RWPE2 (cell line): ENCODE results near the gene MTA1.

ENCODE experiments used
- ATAC-seq: fragments of 200-7000 bp; cut with Tn5 transposase; 3 replicates; pipeline ENCODE4 v1.9.1; 2021; ENCODE audit warnings: low read depth
- DNase-seq: peaks from one replicate; pipeline ENCODE4 v3.0.0-alpha.2; 2020; ENCODE audit warnings: low spot score
- H3K27ac ChIP-seq: fragments of 450-650 bp; 2 replicates; pipeline ENCODE4 v1.5.1; 2017; ENCODE audit warnings: mild to moderate bottlenecking; ENCODE audit not compliant: poor library complexity, severe bottlenecking
- H3K27me3 ChIP-seq: fragments of 250-450 bp; sonication (Bioruptor Pico); 2 replicates; pipeline ENCODE4 v1.5.1; 2021; ENCODE audit warnings: mild to moderate bottlenecking, moderate library complexity; ENCODE audit not compliant: insufficient read depth, poor library complexity, severe bottlenecking
- H3K36me3 ChIP-seq: fragments of 250-450 bp; sonication (Bioruptor Pico); 2 replicates; pipeline ENCODE4 v1.5.1; 2020; ENCODE audit warnings: low read depth, mild to moderate bottlenecking, moderate library complexity
- H3K4me1 ChIP-seq: fragments of 250-450 bp; sonication (Bioruptor Pico); 2 replicates; pipeline ENCODE4 v1.5.1; 2021; ENCODE audit warnings: mild to moderate bottlenecking, moderate library complexity; ENCODE audit not compliant: insufficient read depth, poor library complexity, severe bottlenecking
- H3K4me3 ChIP-seq: fragments of 250-450 bp; sonication (Bioruptor Pico); 2 replicates; pipeline ENCODE4 v1.5.1; 2021; ENCODE audit warnings: mild to moderate bottlenecking, moderate library complexity; ENCODE audit not compliant: severe bottlenecking
- H3K9me3 ChIP-seq: fragments of 250-450 bp; sonication (Bioruptor Pico); 2 replicates; pipeline ENCODE4 v1.5.1; 2021; ENCODE audit warnings: mild to moderate bottlenecking, moderate library complexity; ENCODE audit not compliant: severe bottlenecking
- CTCF ChIP-seq: fragments of 450-650 bp; IDR thresholded peaks from one replicate; pipeline ENCODE4 v1.5.1; 2017; ENCODE audit warnings: mild to moderate bottlenecking, moderate library complexity; ENCODE audit not compliant: poor library complexity, severe bottlenecking

MTA1 gene

DNA sequence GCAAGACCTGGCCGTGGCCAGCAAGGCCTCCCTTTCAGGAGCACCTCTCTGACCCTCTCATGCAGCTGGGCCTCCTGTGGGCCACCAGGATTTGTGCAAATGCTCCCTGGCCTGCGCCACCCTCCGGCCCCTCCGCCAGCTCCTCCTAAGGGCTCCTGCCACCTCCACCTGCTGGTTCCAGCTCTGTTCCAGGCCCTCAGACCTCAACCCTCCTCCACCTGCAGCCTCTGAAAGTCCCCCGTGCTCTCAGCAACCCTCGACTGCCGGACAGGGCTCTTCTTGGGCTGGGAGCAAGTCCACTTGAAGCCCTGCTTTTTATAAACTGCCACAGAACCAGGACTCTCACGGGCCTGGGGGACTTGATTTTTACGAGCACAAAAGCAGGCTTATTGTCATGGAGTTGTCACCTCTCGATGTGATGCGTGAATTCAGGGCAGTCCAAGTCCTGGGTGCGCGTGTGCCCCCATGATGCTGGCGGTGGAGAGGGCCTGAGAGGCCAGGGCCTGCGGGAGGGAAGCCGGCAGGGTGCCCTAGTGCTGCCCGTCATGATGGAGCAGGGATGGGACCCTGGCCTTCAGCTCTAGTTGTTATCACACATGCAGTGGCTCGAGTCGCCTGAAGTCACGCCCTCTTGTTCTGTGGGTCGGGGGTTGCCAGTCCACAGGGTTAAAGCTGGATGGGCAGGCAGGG lies 80.6 kb downstream of the MTA1 start:
- Histone ChIP-seq H3K27ac (no peak overlapping the region), H3K27me3 (no peaks in the 10 kb centered on the region), H3K36me3 (no peaks in the 10 kb centered on the region), H3K9me3 (no peaks in the 10 kb centered on the region), H3K4me3 (no peak overlapping the region), H3K4me1 (no peaks in the 10 kb centered on the region)
- TF ChIP-seq CTCF: no peak
- peak; percentile 66 for DNase-seq
- ATAC-seq: no peak

GRCh38 chr14:105500726-105501101 lies 81.1 kb downstream of the MTA1 start:
- H3K27ac ChIP-seq: no peak overlapping the region
- no peaks in the 10 kb centered on the region for H3K4me1 ChIP-seq
- DNase-seq (peak; percentile 46), ATAC-seq (no peak)
- no peaks in the 10 kb centered on the region for H3K9me3 ChIP-seq
- H3K4me3 ChIP-seq: no peak overlapping the region
- no peaks in the 10 kb centered on the region for H3K27me3 ChIP-seq
- no peak for TF ChIP-seq CTCF
- H3K36me3 ChIP-seq: no peaks in the 10 kb centered on the region

DNA sequence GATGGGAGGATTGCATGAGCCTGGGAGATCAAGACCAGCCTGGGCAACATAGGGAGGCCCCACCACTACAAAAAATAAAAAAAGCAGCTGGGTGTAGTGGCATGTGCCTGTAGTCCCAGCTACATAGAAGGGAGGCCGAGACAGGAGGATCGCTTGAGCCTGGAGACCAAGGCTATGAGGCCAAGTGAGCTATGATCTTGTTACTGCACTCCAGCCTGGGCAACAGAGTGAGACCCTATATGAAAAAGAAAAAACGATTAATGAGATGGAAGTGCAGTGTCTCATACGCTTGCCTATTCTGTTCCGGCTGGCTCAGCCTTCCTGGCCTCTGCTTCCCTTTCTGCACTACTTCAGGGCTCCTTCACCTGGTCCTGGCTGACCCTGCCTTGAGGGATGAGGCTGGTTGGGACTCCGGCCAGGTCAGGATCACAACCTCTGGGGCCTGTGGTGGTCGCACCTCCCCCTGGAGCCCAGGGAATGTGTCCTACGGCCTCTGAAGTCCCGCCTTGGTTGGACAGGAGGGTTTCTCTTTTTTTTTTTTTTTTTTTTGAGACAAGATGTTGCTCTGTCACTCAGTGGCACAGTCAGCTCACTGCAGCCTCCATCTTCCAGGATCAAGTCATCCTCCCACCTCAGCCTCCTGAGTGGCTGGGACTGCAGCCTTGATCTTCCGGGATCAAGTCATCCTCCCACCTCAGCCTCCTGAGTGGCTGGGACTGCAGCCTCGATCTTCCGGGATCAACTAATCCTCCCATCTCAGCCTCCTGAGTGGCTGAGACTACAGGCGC lies 82.1 kb downstream of the MTA1 start:
- no peak for TF ChIP-seq CTCF
- H3K4me1 ChIP-seq: no peaks in the 10 kb centered on the region

GRCh38 chr14:105502446-105503295 lies 83.0 kb downstream of the MTA1 start:
- TF ChIP-seq CTCF: no peak
- no peaks in the 10 kb centered on the region for H3K27me3 ChIP-seq
- ATAC-seq (peak; percentile 4; the same call in 2 of the 3 replicates), DNase-seq (peak; percentile 63)
- H3K9me3 ChIP-seq: no peaks in the 10 kb centered on the region
- H3K36me3 ChIP-seq: no peaks in the 10 kb centered on the region
- no peaks in the 10 kb centered on the region for H3K4me1 ChIP-seq
- no peak overlapping the region for H3K4me3 ChIP-seq
- H3K27ac ChIP-seq: no peak overlapping the region

More for the DNA sequence above, 82.1 kb downstream of the MTA1 start:
- ATAC-seq (no peak), DNase-seq (peak; percentile 65)
- Histone ChIP-seq H3K4me3 (no peak overlapping the region), H3K36me3 (no peaks in the 10 kb centered on the region), H3K27ac (no peak overlapping the region), H3K9me3 (no peaks in the 10 kb centered on the region), H3K27me3 (no peaks in the 10 kb centered on the region)
